ENCODE results near the gene SLC23A1.

DNA sequence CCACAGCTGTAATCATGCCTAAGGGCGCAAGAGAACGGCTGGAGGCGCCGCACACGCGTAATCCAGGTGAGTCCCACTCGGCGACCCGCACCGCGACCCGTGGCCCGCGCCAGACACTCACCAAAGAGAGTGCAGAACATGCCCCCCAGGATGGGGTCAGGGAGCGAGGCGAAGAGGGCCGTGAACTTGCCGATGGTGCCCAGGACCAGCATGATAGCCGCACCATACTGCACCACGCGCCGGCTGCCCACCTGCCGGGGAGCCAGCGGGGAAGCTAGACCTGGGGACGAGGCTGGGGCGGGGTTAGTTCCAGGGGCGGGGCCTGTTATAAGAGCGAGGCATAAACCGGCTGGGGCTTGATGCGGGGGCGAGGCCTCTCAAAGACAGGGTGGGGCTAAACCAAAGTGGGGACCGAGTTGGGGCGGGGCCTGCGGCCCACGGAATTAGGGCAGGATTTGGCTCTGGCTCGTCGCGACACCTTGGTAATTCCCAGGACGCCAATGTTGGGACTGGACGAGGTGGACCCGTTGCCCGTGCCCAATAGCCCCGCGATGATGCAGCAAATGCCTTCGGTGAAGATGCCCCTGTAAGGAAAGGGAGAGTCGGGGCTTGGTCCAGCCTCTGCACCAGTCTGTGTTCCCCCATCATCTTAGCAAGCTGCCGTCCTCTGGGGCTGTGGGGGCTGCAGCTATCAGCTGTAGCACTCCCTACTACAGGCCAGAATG is 4.8 kb downstream of the SLC23A1 start:
- TF ChIP-seq, protein P1, sequence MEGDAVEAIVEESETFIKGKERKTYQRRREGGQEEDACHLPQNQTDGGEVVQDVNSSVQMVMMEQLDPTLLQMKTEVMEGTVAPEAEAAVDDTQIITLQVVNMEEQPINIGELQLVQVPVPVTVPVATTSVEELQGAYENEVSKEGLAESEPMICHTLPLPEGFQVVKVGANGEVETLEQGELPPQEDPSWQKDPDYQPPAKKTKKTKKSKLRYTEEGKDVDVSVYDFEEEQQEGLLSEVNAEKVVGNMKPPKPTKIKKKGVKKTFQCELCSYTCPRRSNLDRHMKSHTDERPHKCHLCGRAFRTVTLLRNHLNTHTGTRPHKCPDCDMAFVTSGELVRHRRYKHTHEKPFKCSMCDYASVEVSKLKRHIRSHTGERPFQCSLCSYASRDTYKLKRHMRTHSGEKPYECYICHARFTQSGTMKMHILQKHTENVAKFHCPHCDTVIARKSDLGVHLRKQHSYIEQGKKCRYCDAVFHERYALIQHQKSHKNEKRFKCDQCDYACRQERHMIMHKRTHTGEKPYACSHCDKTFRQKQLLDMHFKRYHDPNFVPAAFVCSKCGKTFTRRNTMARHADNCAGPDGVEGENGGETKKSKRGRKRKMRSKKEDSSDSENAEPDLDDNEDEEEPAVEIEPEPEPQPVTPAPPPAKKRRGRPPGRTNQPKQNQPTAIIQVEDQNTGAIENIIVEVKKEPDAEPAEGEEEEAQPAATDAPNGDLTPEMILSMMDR (conservative IDR thresholded peaks at IDR 0.05; ENCODE audit: low read length): no peak
- no peak for TF ChIP-seq EZH2phosphoT487 (IDR thresholded peaks at IDR 0.05; ENCODE audit: borderline replicate concordance)

All from Loucy (cell line).